GM23338 (cell line): ENCODE results near the gene SLC25A12. TPM values are rescaled to one million over a fixed set of nuclear protein-coding genes. Genes with fewer than 3 reads are reported as not detected.

Source experiments
- ATAC-seq: fragments of 200-7000 bp; cut with Tn5 transposase; 3 replicates; pipeline ENCODE4 v1.9.1; 2020
- DNase-seq: peaks from one replicate; pipeline ENCODE4 v3.0.0-alpha.2; 2015; ENCODE audit warnings: low spot score
- H2AFZ ChIP-seq: fragments of 200-600 bp; sonication (generic); 2 replicates; pipeline ENCODE4 v1.8.0; 2016; ENCODE audit warnings: antibody characterized with exemption, mild to moderate bottlenecking, moderate library complexity
- H3F3A ChIP-seq: fragments of 200-600 bp; sonication (generic); replicated peaks from 2 replicates; pipeline ENCODE4 v1.8.0; 2017; ENCODE audit warnings: antibody characterized with exemption, mixed run types, low read depth
- H3K27ac ChIP-seq: fragments of 200-600 bp; sonication (generic); 2 replicates; pipeline ENCODE4 v1.6.1; 2016; ENCODE audit warnings: low read depth
- H3K27me3 ChIP-seq: fragments of 200-600 bp; sonication (generic); 2 replicates; pipeline ENCODE4 v1.8.0; 2016; ENCODE audit warnings: mild to moderate bottlenecking, mixed run types, moderate library complexity; ENCODE audit not compliant: insufficient read depth
- H3K36me3 ChIP-seq: fragments of 200-600 bp; sonication (generic); 2 replicates; pipeline ENCODE4 v1.8.0; 2016; ENCODE audit warnings: mild to moderate bottlenecking; ENCODE audit not compliant: insufficient read depth
- H3K4me1 ChIP-seq: fragments of 200-600 bp; sonication (generic); 2 replicates; pipeline ENCODE4 v1.8.0; 2016; ENCODE audit warnings: mild to moderate bottlenecking, moderate library complexity; ENCODE audit not compliant: insufficient read depth
- H3K4me2 ChIP-seq: fragments of 200-600 bp; sonication (generic); 2 replicates; pipeline ENCODE4 v1.7.1; 2017; ENCODE audit warnings: mixed run types
- H3K4me3 ChIP-seq: fragments of 200-600 bp; sonication (generic); 2 replicates; pipeline ENCODE4 v1.6.1; 2016; ENCODE audit warnings: mixed run types
- H3K79me2 ChIP-seq: fragments of 200-600 bp; sonication (generic); replicated peaks from 2 replicates; pipeline ENCODE4 v1.8.0; 2017; ENCODE audit warnings: mild to moderate bottlenecking; ENCODE audit not compliant: insufficient read depth
- H3K9me2 ChIP-seq: fragments of 200-600 bp; sonication (generic); 2 replicates; pipeline ENCODE4 v1.8.0; 2017; ENCODE audit not compliant: insufficient read depth
- H4K20me1 ChIP-seq: fragments of 200-600 bp; sonication (generic); replicated peaks from 2 replicates; pipeline ENCODE4 v1.8.0; 2017; ENCODE audit warnings: mild to moderate bottlenecking; ENCODE audit not compliant: insufficient read depth
- H3K27ac Mint-ChIP-seq: 2 replicates; pipeline ENCODE4 v1.8.0; 2020; ENCODE audit warnings: inconsistent platforms, mild to moderate bottlenecking, moderate library complexity, mixed read lengths
- H3K27me3 Mint-ChIP-seq: 3 replicates; pipeline ENCODE4 v1.8.0; 2022; ENCODE audit warnings: low read depth, mild to moderate bottlenecking, moderate library complexity, mixed read lengths, inconsistent platforms; ENCODE audit not compliant: insufficient read depth, poor library complexity
- H3K36me3 Mint-ChIP-seq: 3 replicates; pipeline ENCODE4 v1.8.0; 2021; ENCODE audit warnings: low read depth, mild to moderate bottlenecking, inconsistent platforms, moderate library complexity, mixed read lengths
- H3K4me1 Mint-ChIP-seq: 3 replicates; pipeline ENCODE4 v1.8.0; 2020; ENCODE audit warnings: mild to moderate bottlenecking, inconsistent platforms, mixed read lengths
- H3K4me3 Mint-ChIP-seq: 3 replicates; pipeline ENCODE4 v1.8.0; 2021; ENCODE audit warnings: moderate library complexity, mild to moderate bottlenecking, inconsistent platforms, mixed read lengths
- H3K9me3 Mint-ChIP-seq: 3 replicates; pipeline ENCODE4 v1.8.0; 2020; ENCODE audit warnings: moderate library complexity, mild to moderate bottlenecking, inconsistent platforms, mixed read lengths
- CREB1 ChIP-seq: fragments of 250-450 bp; sonication (Bioruptor Pico); IDR thresholded peaks from 2 replicates; pipeline ENCODE4 v1.5.0; 2020; ENCODE audit warnings: low read depth, mild to moderate bottlenecking, moderate library complexity
- CTCF ChIP-seq, 2 experiments: fragments of 200-600 bp in 1 of 2; sonication (generic) in 1 of 2; conservative IDR thresholded peaks; 2 replicates each; pipeline versions ENCODE4 v1.5.1 to v1.6.1; 2016 to 2017; ENCODE audit warnings: antibody characterized with exemption in 2 of 2, low read depth in 2 of 2, mild to moderate bottlenecking in 2 of 2, moderate library complexity in 1 of 2
- ETS1 ChIP-seq: IDR thresholded peaks from 2 replicates; pipeline ENCODE4 v1.6.1; 2016; ENCODE audit warnings: antibody characterized with exemption
- EZH2 ChIP-seq: fragments of 200-600 bp; sonication (generic); IDR thresholded peaks from one replicate; pipeline ENCODE4 v1.8.0; 2017; ENCODE audit warnings: antibody characterized with exemption, mild to moderate bottlenecking, low read depth; ENCODE audit not compliant: unreplicated experiment
- EZH2phosphoT487 ChIP-seq: fragments of 200-600 bp; sonication (generic); IDR thresholded peaks from one replicate; pipeline ENCODE4 v1.8.1; 2018; ENCODE audit warnings: antibody characterized with exemption; ENCODE audit not compliant: unreplicated experiment
- JUNB ChIP-seq: IDR thresholded peaks from one replicate; pipeline ENCODE4 v1.6.1; 2016; ENCODE audit warnings: antibody characterized with exemption; ENCODE audit not compliant: unreplicated experiment
- NANOG ChIP-seq: IDR thresholded peaks from 2 replicates; pipeline ENCODE4 v1.6.1; 2016; ENCODE audit warnings: antibody characterized with exemption, borderline replicate concordance
- POLR2AphosphoS5 ChIP-seq: IDR thresholded peaks from 2 replicates; pipeline ENCODE4 v1.6.1; 2016; ENCODE audit warnings: antibody characterized with exemption, low read depth
- STAT1 ChIP-seq: IDR thresholded peaks from one replicate; pipeline ENCODE4 v1.6.1; 2016; ENCODE audit warnings: antibody characterized with exemption; ENCODE audit not compliant: unreplicated experiment
- ZNF114 ChIP-seq: fragments of 250-450 bp; sonication (Bioruptor Pico); IDR thresholded peaks from 2 replicates; pipeline ENCODE4 v1.5.0; 2020; ENCODE audit warnings: mild to moderate bottlenecking, moderate library complexity
- ZNF331 ChIP-seq: fragments of 250-450 bp; sonication (Bioruptor Pico); IDR thresholded peaks from 2 replicates; pipeline ENCODE4 v1.5.0; 2020; ENCODE audit warnings: low read depth, mild to moderate bottlenecking, moderate library complexity
- ZNF462 ChIP-seq: fragments of 250-450 bp; sonication (Bioruptor Pico); IDR thresholded peaks from 2 replicates; pipeline ENCODE4 v1.5.0; 2020; ENCODE audit warnings: mild to moderate bottlenecking, moderate library complexity
- polyA plus RNA-seq: library from polyadenylated mRNA; unstranded; fragments of >200 nt; fragmentation: Nextera tagmentation; extraction: Ambion mirVana; gene quantifications from 2 replicates; pipeline ENCODE4 v1.2.1, GENCODE V29; 2016
- total RNA-seq: library from RNA; depleted of rRNA; stranded (reverse); fragments of >200 nt; shearing (Covaris generic); gene quantifications from 2 replicates; pipeline ENCODE4 v1.2.3, GENCODE V29; 2014
- TF ChIP-seq, protein P1 (sequence below): IDR thresholded peaks from one replicate; pipeline ENCODE4 v1.6.1; 2018; ENCODE audit warnings: antibody characterized with exemption; ENCODE audit not compliant: unreplicated experiment

Gene SLC25A12
- total and polyA plus RNA-seq, 2 experiments from 2014 or later, result 4.8 to 14.8 TPM

GRCh38 chr2:171803757-171804156, 90.3 kb downstream of the SLC25A12 start (continued):
- no peak for TF ChIP-seq ZNF114

- no peaks in the 10 kb centered on the region for H3K36me3 Mint-ChIP-seq
- H3K4me3 Mint-ChIP-seq, result no peak overlapping the region
- Histone ChIP-seq H3K9me2 (no peaks in the 10 kb centered on the region), H3K4me1 (peaks cover 1% of the 10 kb centered on the region; the same call in 1 of the 2 replicates), H2AFZ (no peak overlapping the region), H3K4me2 (no peak overlapping the region), H3K36me3 (no peaks in the 10 kb centered on the region), H3K4me3 (no peak overlapping the region), H4K20me1 (no peaks in the 10 kb centered on the region; the same call in 1 of the 2 replicates), H3K27ac (no peak overlapping the region), H3K27me3 (no peaks in the 10 kb centered on the region), H3K79me2 (no peaks in the 10 kb centered on the region), H3F3A (no peaks in the 10 kb centered on the region)
- no peak overlapping the region for H3K27ac Mint-ChIP-seq
- no peak for ATAC-seq
- TF ChIP-seq ZNF331 (CRISPR knock-in tag), result no peak
- TF ChIP-seq STAT1, result no peak
- TF ChIP-seq POLR2AphosphoS5, result no peak
- TF ChIP-seq EZH2, result no peak
- no peak for TF ChIP-seq ZNF462 (CRISPR knock-in tag)
- no peak for TF ChIP-seq EZH2phosphoT487
- TF ChIP-seq CTCF (conservative IDR thresholded peaks at IDR 0.05; ENCODE audit: low read depth in 2 of 2), result no peak
- TF ChIP-seq NANOG, result no peak
- no peak for TF ChIP-seq ZNF114
- TF ChIP-seq ETS1, result no peak
- TF ChIP-seq JUNB, result no peak
- no peak for TF ChIP-seq CREB1
- TF ChIP-seq, protein P1, sequence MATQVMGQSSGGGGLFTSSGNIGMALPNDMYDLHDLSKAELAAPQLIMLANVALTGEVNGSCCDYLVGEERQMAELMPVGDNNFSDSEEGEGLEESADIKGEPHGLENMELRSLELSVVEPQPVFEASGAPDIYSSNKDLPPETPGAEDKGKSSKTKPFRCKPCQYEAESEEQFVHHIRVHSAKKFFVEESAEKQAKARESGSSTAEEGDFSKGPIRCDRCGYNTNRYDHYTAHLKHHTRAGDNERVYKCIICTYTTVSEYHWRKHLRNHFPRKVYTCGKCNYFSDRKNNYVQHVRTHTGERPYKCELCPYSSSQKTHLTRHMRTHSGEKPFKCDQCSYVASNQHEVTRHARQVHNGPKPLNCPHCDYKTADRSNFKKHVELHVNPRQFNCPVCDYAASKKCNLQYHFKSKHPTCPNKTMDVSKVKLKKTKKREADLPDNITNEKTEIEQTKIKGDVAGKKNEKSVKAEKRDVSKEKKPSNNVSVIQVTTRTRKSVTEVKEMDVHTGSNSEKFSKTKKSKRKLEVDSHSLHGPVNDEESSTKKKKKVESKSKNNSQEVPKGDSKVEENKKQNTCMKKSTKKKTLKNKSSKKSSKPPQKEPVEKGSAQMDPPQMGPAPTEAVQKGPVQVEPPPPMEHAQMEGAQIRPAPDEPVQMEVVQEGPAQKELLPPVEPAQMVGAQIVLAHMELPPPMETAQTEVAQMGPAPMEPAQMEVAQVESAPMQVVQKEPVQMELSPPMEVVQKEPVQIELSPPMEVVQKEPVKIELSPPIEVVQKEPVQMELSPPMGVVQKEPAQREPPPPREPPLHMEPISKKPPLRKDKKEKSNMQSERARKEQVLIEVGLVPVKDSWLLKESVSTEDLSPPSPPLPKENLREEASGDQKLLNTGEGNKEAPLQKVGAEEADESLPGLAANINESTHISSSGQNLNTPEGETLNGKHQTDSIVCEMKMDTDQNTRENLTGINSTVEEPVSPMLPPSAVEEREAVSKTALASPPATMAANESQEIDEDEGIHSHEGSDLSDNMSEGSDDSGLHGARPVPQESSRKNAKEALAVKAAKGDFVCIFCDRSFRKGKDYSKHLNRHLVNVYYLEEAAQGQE, result no peak
- peaks cover 9% of the 10 kb centered on the region for H3K4me1 Mint-ChIP-seq
- no peak for DNase-seq
- H3K9me3 Mint-ChIP-seq, result no peaks in the 10 kb centered on the region
- no peaks in the 10 kb centered on the region for H3K27me3 Mint-ChIP-seq
These were observed 93.4 kb downstream of the SLC25A12 start for GRCh38 chr2:171800639-171801038.
